Ovary (tissue), 9 donors: ENCODE measurements around the gene ZNF337. TPM values are rescaled to one million over a fixed set of nuclear protein-coding genes. Genes with fewer than 3 reads are reported as not detected.
"Not testable (repeated sequence)": the region's sequence is repeated elsewhere in the genome, so short reads cannot be mapped to it uniquely, and the experiment has no call there.

ENCODE experiments used
- DNase-seq, 5 donors: peaks; one replicate each; pipeline ENCODE4 v3.0.0-alpha.2; 2019 to 2020
- H3K27ac ChIP-seq, 2 donors: fragments of 200-600 bp; one replicate each; pipeline versions ENCODE4 v1.5.1 to v1.8.0; 2019 to 2022
- H3K27me3 ChIP-seq: fragments of 200-600 bp; one replicate; pipeline ENCODE4 v1.8.0; 2022
- H3K36me3 ChIP-seq: fragments of 200-600 bp; sonication (generic); one replicate; pipeline ENCODE4 v1.5.1; 2019
- H3K4me1 ChIP-seq: one replicate; pipeline ENCODE4 v1.8.1; 2013; ENCODE audit warnings: mild to moderate bottlenecking, moderate library complexity; ENCODE audit not compliant: insufficient read depth
- H3K4me3 ChIP-seq: fragments of 200-600 bp; sonication (generic); one replicate; pipeline ENCODE4 v1.5.1; 2017
- H3K9me3 ChIP-seq, 2 donors: fragments of 200-600 bp in 1 of 2; sonication (generic) in 1 of 2; one replicate each; pipeline versions ENCODE4 v1.5.1 to v1.8.1; 2013 to 2019; ENCODE audit warnings: mild to moderate bottlenecking in 1 of 2, moderate library complexity in 1 of 2
- CTCF ChIP-seq, 3 donors: fragments of 450-650 bp in 2 of 3; fragments of 200-600 bp in 1 of 3; IDR thresholded peaks; one replicate each; pipeline versions ENCODE4 v1.5.1 to v1.8.0; 2016 to 2022; ENCODE audit warnings: antibody characterized with exemption in 3 of 3, mild to moderate bottlenecking in 1 of 3
- EP300 ChIP-seq: sonication (generic); formaldehyde crosslinking; IDR thresholded peaks from one replicate; pipeline ENCODE4 v1.6.1; 2017; ENCODE audit warnings: antibody characterized with exemption
- POLR2A ChIP-seq: fragments of 450-650 bp; IDR thresholded peaks from one replicate; pipeline ENCODE4 v1.6.1; 2017; ENCODE audit warnings: antibody characterized with exemption, mild to moderate bottlenecking, moderate library complexity
- WGBS, 3 donors: extraction: QIAGEN DNeasy Blood & Tissue Kit in 1 of 3; methylation state at CpG; one replicate each; pipeline versions ENCODE4 v1.1.5 to v1.1.7; 2013 to 2017; 5-methylcytosine and 5-hydroxymethylcytosine counted together
- intact Hi-C, 4 donors: fragments of 100-400 bp; cut with DNase I; formaldehyde crosslinking; loops; one replicate each; pipeline versions ENCODE4 v1.11.0 to v1.15.1; 2022 to 2023
- polyA plus RNA-seq, 2 donors: library from polyadenylated mRNA; stranded (reverse); fragments of 200-250 nt in 1 of 2; fragments of 350-450 nt in 1 of 2; fragmentation: Illumina TruSeq in 1 of 2; extraction: RNeasy Lipid Tissue Mini Kit (QIAGEN cat#74804) in 1 of 2; gene quantifications; one replicate each; pipeline ENCODE4 v1.2.3, GENCODE V29; 2013 to 2014
- total RNA-seq, 7 donors: library from RNA; depleted of rRNA in 2 of 7; stranded (reverse); fragments of >200 nt in 2 of 7; fragmentation: NEBNext Ultra II Directional in 3 of 7; extraction: Animal tissue kit (Norgen Biotek cat#: 25700) in 3 of 7; gene quantifications; one replicate each; pipeline versions ENCODE4 v1.1.0 to v1.2.4, GENCODE V29; 2016 to 2023
- donor health status: DM: no; HTN: no; CAD: no; lungs with moderate emphysema.
- donor health status: DM: no; HTN: no; CAD: no.
- donor health status: Bipolar disorder and iron deficiency.
- donor health status: DM: yes; HTN: yes; CAD: no.
- donor health status: DM: no; HTN: no; CAD: no.
- donor health status: DM: yes; HTN: yes; CAD: no.

Gene ZNF337
- total and polyA plus RNA-seq, 9 donors = 16.5 to 29.5 (median 23.0) TPM

- TF ChIP-seq CTCF (IDR thresholded peaks at IDR 0.05) = no peak
- TF ChIP-seq EP300 = no peak
- no peak for TF ChIP-seq POLR2A
- DNase-seq = no peak
- Histone ChIP-seq H3K4me1 (no peaks in the 10 kb centered on the region), H3K36me3 (no peaks in the 10 kb centered on the region), H3K9me3 (no peaks in the 10 kb centered on the region), H3K27ac (no peak overlapping the region), H3K4me3 (no peak overlapping the region), H3K27me3 (no peaks in the 10 kb centered on the region)
- 69 to 78% (median 70%) methylated on average over 7 to 8 of the region's 8 CpGs for WGBS, 3 donors
- intact Hi-C loops = no loop called here
These were observed 10.3 kb downstream of the ZNF337 start for GRCh38 chr20:25686081-25687067.

DNA sequence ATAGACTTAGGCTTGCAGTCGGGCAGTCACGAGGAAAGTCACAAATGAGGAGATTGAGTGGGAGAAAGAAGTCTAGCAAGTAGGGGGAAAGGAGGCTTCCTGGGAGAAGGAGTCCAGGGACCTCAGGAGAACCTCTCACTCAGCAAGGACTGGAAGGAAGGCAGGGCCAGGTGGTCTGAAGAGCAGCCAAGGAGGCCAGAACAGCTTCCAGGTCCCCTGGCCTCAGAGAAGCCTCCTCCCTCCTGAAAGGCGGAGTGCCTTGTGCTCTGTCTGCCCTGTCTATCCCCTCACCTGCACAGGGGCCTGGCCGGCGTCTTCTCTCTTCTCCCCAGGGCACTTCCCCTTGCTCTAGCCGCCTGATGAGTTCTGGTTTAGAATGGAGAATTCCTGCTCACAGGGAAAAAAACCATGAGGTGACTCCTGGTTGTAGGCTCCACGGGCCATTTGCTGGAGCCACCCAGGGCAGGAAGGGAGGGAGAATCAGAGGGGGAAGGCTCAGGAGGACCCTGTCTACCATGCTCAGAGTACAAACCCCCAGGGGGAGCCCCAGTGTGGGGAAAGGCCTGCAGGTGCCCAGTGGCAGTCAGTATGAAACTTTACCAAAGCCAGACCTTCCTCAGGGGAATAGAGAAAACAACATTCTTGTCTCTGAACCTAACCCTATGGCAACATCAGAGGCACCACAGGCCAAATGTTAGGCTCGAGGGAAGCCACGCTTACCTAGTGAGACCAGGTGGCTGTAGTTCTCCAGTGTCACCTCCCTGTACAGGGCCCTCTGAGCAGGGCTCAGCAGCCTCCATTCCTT lies 11.2 kb downstream of the ZNF337 start:
- WGBS, 3 donors = 88% methylated on average over 9 of the region's 9 CpGs
- no peaks in the 10 kb centered on the region for H3K9me3 ChIP-seq
- intact Hi-C loops = no loop called here
- no peaks in the 10 kb centered on the region for H3K27me3 ChIP-seq
- TF ChIP-seq EP300 (no peak), POLR2A (no peak), CTCF (IDR thresholded peaks at IDR 0.05) (no peak)
- no peak overlapping the region for H3K4me3 ChIP-seq
- no peaks in the 10 kb centered on the region for H3K4me1 ChIP-seq
- H3K36me3 ChIP-seq = no peaks in the 10 kb centered on the region
- no peak for DNase-seq
- no peak overlapping the region for H3K27ac ChIP-seq

- intact Hi-C loops, H3K27ac ChIP-seq, H3K36me3 ChIP-seq, DNase-seq, H3K9me3 ChIP-seq, H3K27me3 ChIP-seq, H3K4me1 ChIP-seq, H3K4me3 ChIP-seq: not testable (repeated sequence)
- WGBS, 3 donors = 95 to 98% (median 95%) methylated on average over 3 of the region's 3 CpGs
These were observed 12.8 kb downstream of the ZNF337 start for GRCh38 chr20:25683826-25684225.

DNA sequence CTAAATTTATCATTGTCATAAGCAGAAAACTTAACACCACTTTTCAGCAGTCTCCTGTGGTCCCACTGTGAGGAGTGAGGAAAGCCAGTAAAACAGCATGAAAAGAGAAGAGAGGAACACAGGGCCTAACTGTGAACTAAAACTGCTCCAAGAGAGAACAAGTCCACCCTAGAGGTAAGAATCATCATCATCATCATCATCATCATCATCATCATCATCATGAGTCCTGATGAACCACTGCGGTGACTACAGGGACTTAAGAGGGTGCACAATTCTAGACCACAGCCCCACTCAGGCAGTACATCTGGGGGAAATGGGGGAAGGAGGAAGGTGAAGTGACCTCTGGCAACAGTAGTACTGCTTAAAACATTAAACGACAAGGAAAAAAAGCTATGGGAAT lies 13.6 kb downstream of the ZNF337 start:
- no peaks in the 10 kb centered on the region for H3K36me3 ChIP-seq
- no peaks in the 10 kb centered on the region for H3K4me1 ChIP-seq
- H3K27me3 ChIP-seq = no peaks in the 10 kb centered on the region
- H3K4me3 ChIP-seq = no peak overlapping the region
- no peak overlapping the region for H3K27ac ChIP-seq
- intact Hi-C loops = no loop called here
- no peak for DNase-seq
- 91 to 97% (median 93%) methylated on average over 2 of the region's 2 CpGs for WGBS, 3 donors
- TF ChIP-seq EP300 (no peak), POLR2A (no peak), CTCF (IDR thresholded peaks at IDR 0.05) (no peak)
- no peaks in the 10 kb centered on the region for H3K9me3 ChIP-seq
